Hepatic stellate cell (primary cell): ENCODE measurements around the gene LANCL3.
"Not testable (repeated sequence)": the region's sequence is repeated elsewhere in the genome, so short reads cannot be mapped to it uniquely, and the experiment has no call there.

Experiments used
- DNase-seq: peaks from one replicate; pipeline ENCODE4 v3.0.0; 2011; ENCODE audit warnings: low spot score

LANCL3 gene

GRCh38 chrX:37571426-37572107, at the start of gene LANCL3:
LANCL3 (plus strand) TSS chrX:37571661; CDS start chrX:37571871, 210 bp downstream.
- DNase-seq: not testable (repeated sequence)

- not testable (repeated sequence) for DNase-seq
Measured at GRCh38 chrX:37523673-37524072, 47.8 kb upstream of the LANCL3 start.

GRCh38 chrX:37541991-37542390, 29.5 kb upstream of the LANCL3 start:
- DNase-seq: no peak

GRCh38 chrX:37542791-37543190, 28.7 kb upstream of the LANCL3 start:
- no peak for DNase-seq

- no peak for DNase-seq
Measured at GRCh38 chrX:37543324-37543723, 28.1 kb upstream of the LANCL3 start.

GRCh38 chrX:37544531-37544930, 26.9 kb upstream of the LANCL3 start:
- not testable (repeated sequence) for DNase-seq

GRCh38 chrX:37545066-37545465, 26.4 kb upstream of the LANCL3 start:
- DNase-seq: no peak

- DNase-seq: not testable (repeated sequence)
Measured at GRCh38 chrX:37549619-37550018, 21.8 kb upstream of the LANCL3 start.

- no peak for DNase-seq
Measured at GRCh38 chrX:37553476-37553875, 18.0 kb upstream of the LANCL3 start.

GRCh38 chrX:37565254-37565653, 6.2 kb upstream of the LANCL3 start:
- DNase-seq: not testable (repeated sequence)

GRCh38 chrX:37570349-37570748, 1.1 kb upstream of the LANCL3 start:
- not testable (repeated sequence) for DNase-seq

GRCh38 chrX:37572108-37572587, 687 bp downstream of the LANCL3 start:
- DNase-seq: not testable (repeated sequence)

- not testable (repeated sequence) for DNase-seq
Measured at GRCh38 chrX:37573121-37573520, 1.7 kb downstream of the LANCL3 start.

- no peak for DNase-seq
Measured at GRCh38 chrX:37578045-37578444, 6.6 kb downstream of the LANCL3 start.

- no peak for DNase-seq
Measured at GRCh38 chrX:37580080-37580479, 8.6 kb downstream of the LANCL3 start.

GRCh38 chrX:37587337-37587736, 15.9 kb downstream of the LANCL3 start:
- DNase-seq: not testable (repeated sequence)

GRCh38 chrX:37590047-37590446, 18.6 kb downstream of the LANCL3 start:
- DNase-seq: no peak

- DNase-seq: no peak
Measured at GRCh38 chrX:37594755-37595382, 23.4 kb downstream of the LANCL3 start.

GRCh38 chrX:37599729-37600128, 28.3 kb downstream of the LANCL3 start:
- no peak for DNase-seq

GRCh38 chrX:37603938-37604409, 32.5 kb downstream of the LANCL3 start:
- no peak for DNase-seq

GRCh38 chrX:37607243-37607642, 35.8 kb downstream of the LANCL3 start:
- DNase-seq: no peak

- no peak for DNase-seq
Measured at GRCh38 chrX:37608156-37608555, 36.7 kb downstream of the LANCL3 start.

GRCh38 chrX:37609727-37610126, 38.3 kb downstream of the LANCL3 start:
- DNase-seq: no peak
